ENCODE results near the gene FAM151A. TPM values are rescaled to one million over a fixed set of nuclear protein-coding genes. Genes with fewer than 3 reads are reported as not detected.
A peak's percentile ranks its signal among the peaks of the same experiment; 100 is the strongest.

Gene FAM151A
- total and polyA plus RNA-seq, 2 of the 13 experiments (the other 11 are each of a cell fraction or from before 2014, with no cell fraction given), result 0.29 to 3.6 TPM

DNA sequence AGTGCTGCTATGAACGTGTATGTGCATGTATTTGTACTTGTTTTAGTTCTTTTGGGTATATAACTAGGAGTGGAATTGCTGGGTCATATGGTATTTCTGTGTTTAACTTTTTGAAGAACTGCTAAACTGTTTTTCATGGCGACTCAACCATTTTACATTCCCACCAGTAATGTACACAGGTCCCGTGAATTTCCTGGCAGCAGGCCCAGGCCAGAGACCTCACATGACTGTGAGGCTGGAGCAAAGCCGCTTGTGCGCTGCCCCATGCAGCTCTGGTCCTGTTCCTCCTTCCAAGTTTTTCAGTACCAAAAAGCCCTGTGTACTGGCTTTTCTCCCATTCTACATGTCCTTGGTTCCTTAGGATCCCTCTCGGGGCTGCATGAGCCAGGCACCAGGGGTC is 45.7 kb downstream of the FAM151A start (continued):
- TF ChIP-seq, protein P1, sequence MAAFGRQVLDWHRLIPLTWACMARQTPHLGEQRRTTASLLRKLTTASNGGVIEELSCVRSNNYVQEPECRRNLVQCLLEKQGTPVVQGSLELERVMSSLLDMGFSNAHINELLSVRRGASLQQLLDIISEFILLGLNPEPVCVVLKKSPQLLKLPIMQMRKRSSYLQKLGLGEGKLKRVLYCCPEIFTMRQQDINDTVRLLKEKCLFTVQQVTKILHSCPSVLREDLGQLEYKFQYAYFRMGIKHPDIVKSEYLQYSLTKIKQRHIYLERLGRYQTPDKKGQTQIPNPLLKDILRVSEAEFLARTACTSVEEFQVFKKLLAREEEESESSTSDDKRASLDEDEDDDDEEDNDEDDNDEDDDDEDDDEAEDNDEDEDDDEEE (CRISPR knock-in tag; IDR thresholded peaks at IDR 0.05), result no peak
- no peak for TF ChIP-seq RAD21 (CRISPR knock-in tag; IDR thresholded peaks at IDR 0.05)
- no peak for TF ChIP-seq ZNF607 (CRISPR knock-in tag; IDR thresholded peaks at IDR 0.05; ENCODE audit: borderline replicate concordance)
- no peak for TF ChIP-seq ZNF572 (CRISPR knock-in tag; IDR thresholded peaks at IDR 0.05)
- TF ChIP-seq, protein P2, sequence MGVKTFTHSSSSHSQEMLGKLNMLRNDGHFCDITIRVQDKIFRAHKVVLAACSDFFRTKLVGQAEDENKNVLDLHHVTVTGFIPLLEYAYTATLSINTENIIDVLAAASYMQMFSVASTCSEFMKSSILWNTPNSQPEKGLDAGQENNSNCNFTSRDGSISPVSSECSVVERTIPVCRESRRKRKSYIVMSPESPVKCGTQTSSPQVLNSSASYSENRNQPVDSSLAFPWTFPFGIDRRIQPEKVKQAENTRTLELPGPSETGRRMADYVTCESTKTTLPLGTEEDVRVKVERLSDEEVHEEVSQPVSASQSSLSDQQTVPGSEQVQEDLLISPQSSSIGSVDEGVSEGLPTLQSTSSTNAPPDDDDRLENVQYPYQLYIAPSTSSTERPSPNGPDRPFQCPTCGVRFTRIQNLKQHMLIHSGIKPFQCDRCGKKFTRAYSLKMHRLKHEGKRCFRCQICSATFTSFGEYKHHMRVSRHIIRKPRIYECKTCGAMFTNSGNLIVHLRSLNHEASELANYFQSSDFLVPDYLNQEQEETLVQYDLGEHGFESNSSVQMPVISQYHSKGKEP (CRISPR knock-in tag; IDR thresholded peaks at IDR 0.05), result no peak
- TF ChIP-seq SMAD1 (CRISPR knock-in tag; IDR thresholded peaks at IDR 0.05; ENCODE audit: borderline replicate concordance, low read depth), result no peak
- TF ChIP-seq SRSF9 (IDR thresholded peaks at IDR 0.05; ENCODE audit: borderline replicate concordance, insufficient read depth, low read depth, low read length, poor library complexity, severe bottlenecking), result no peak
- TF ChIP-seq ZNF546 (CRISPR knock-in tag; conservative IDR thresholded peaks at IDR 0.05), result no peak
- no peak for TF ChIP-seq TEAD2 (CRISPR knock-in tag; IDR thresholded peaks at IDR 0.05)
- TF ChIP-seq SETDB1 (CRISPR knock-in tag; IDR thresholded peaks at IDR 0.05; ENCODE audit: borderline replicate concordance), result no peak
- no peak for TF ChIP-seq ZFP36L2 (CRISPR knock-in tag; IDR thresholded peaks at IDR 0.05)
- peak; percentile 54 for TF ChIP-seq FOXA3 (CRISPR knock-in tag; IDR thresholded peaks at IDR 0.05)
- TF ChIP-seq SPEN (CRISPR knock-in tag; IDR thresholded peaks at IDR 0.05; ENCODE audit: low read depth), result no peak
- no peak for TF ChIP-seq ZNF775 (CRISPR knock-in tag; IDR thresholded peaks at IDR 0.05; ENCODE audit: borderline replicate concordance)
- no peak for TF ChIP-seq MBD4 (IDR thresholded peaks at IDR 0.05; ENCODE audit: borderline replicate concordance, low read length)
- TF ChIP-seq ZNF547 (CRISPR knock-in tag; IDR thresholded peaks at IDR 0.05), result no peak
- no peak for TF ChIP-seq ZNF484 (CRISPR knock-in tag; IDR thresholded peaks at IDR 0.05; ENCODE audit: borderline replicate concordance, low read depth)
- no peak for TF ChIP-seq SNRNP70 (IDR thresholded peaks at IDR 0.05; ENCODE audit: low read depth, low read length)
- 0 out of 2 replicates have a peak, but pooled peaks have one; percentile 24 for TF ChIP-seq NFIC (IDR thresholded peaks at IDR 0.05; ENCODE audit: low read length)
- no peak for TF ChIP-seq HOXA7 (CRISPR knock-in tag; IDR thresholded peaks at IDR 0.05)
- TF ChIP-seq AGO2 (optimal IDR thresholded peaks at IDR 0.05; ENCODE audit: low read depth, low read length), result no peak
- TF ChIP-seq, protein P3, sequence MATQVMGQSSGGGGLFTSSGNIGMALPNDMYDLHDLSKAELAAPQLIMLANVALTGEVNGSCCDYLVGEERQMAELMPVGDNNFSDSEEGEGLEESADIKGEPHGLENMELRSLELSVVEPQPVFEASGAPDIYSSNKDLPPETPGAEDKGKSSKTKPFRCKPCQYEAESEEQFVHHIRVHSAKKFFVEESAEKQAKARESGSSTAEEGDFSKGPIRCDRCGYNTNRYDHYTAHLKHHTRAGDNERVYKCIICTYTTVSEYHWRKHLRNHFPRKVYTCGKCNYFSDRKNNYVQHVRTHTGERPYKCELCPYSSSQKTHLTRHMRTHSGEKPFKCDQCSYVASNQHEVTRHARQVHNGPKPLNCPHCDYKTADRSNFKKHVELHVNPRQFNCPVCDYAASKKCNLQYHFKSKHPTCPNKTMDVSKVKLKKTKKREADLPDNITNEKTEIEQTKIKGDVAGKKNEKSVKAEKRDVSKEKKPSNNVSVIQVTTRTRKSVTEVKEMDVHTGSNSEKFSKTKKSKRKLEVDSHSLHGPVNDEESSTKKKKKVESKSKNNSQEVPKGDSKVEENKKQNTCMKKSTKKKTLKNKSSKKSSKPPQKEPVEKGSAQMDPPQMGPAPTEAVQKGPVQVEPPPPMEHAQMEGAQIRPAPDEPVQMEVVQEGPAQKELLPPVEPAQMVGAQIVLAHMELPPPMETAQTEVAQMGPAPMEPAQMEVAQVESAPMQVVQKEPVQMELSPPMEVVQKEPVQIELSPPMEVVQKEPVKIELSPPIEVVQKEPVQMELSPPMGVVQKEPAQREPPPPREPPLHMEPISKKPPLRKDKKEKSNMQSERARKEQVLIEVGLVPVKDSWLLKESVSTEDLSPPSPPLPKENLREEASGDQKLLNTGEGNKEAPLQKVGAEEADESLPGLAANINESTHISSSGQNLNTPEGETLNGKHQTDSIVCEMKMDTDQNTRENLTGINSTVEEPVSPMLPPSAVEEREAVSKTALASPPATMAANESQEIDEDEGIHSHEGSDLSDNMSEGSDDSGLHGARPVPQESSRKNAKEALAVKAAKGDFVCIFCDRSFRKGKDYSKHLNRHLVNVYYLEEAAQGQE (IDR thresholded peaks at IDR 0.05; ENCODE audit: borderline replicate concordance in 1 of 2, low read depth in 1 of 2, low read length in 2 of 2), result no peak
- TF ChIP-seq ELF1 (CRISPR knock-in tag; IDR thresholded peaks at IDR 0.05), result no peak
- no peak for TF ChIP-seq ZNF670 (CRISPR knock-in tag; IDR thresholded peaks at IDR 0.05; ENCODE audit: borderline replicate concordance)
- TF ChIP-seq YEATS2 (CRISPR knock-in tag; IDR thresholded peaks at IDR 0.05; ENCODE audit: borderline replicate concordance), result no peak
- no peak for TF ChIP-seq ZNF883 (CRISPR knock-in tag; IDR thresholded peaks at IDR 0.05; ENCODE audit: not compliant biosample characterization)
- TF ChIP-seq ZBTB42 (CRISPR knock-in tag; IDR thresholded peaks at IDR 0.05), result no peak

Data from HepG2 (cell line).